DMS114 treated with DMSO at 0.1 percent for 48 hours (cell line): ENCODE results near the gene MPZL3.

Experiments used
- DNase-seq: peaks from one replicate; lab custom pipeline; 2025; ENCODE audit not compliant: unreplicated experiment; lab: John Stamatoyannopoulos, UW

Gene MPZL3, protein sequence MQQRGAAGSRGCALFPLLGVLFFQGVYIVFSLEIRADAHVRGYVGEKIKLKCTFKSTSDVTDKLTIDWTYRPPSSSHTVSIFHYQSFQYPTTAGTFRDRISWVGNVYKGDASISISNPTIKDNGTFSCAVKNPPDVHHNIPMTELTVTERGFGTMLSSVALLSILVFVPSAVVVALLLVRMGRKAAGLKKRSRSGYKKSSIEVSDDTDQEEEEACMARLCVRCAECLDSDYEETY

DNA sequence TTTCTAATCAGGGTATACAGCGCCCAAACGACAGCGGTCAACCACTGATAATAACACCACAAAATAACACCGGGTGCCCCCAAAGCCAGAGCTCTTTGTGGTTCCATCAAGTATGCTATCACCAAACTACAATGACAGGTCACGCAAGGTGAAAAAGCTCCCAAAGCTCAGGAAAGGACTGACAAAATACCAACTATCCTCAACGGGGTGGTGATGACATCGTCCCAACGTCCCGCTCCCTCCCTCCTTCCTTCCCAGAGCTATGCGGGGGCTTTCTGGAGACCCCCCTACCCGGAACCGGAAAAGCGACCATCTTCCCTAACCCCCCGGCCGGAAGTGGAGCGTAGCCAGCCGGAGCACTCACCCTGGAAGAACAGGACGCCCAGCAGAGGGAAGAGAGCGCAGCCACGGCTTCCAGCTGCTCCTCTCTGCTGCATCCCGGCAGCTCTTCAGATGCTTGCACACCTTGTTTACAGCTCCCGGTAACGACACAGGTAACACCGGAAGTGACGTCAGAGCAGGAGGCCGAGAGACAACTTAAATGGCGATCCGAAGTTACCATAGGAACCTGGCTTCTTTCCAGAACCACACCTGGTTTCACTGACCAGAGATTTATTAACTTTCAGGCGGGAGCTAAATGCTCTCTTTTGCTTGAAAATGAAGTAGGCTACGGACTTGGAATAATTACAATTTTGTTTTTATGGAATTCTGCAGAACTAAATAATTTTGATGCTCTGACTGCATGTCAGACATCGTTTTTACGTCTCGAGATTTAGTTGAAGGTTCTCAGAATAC, at the start of gene MPZL3:
TSS of gene MPZL3 (minus strand) at position 508 of the 795 bp plus-strand sequence. CDS start at position 437, 71 bp downstream.
- DNase-seq, result peak; percentile 63

DNA sequence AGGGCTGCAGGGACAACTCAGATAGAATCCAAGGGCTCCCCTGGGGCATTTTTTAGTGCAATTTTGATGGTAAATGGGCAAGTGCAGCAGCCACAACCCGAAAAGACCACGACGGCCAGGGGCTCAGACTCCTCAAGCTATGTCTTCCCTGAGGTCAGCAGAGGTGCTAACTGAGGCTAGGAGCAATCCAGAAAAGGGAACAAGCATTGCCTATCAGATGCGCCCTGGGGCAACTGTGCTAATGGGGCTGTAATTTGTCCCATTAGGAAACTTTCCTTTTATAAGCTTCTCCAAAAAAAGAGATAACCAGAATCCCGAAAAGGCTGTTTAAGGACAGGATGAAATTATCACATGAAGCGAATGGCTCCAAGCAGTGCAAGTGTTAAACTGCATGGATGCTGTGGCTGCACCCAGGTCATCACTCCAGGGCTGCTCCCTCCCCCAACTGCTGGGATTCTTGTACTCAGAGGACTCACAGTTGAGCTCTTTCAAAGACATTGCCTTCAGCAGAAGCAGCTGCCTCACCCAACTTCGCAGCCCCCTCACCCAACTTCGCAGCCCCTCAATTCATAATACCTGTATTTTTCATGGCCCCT, 49.5 kb upstream of the MPZL3 start:
- DNase-seq, result no peak

DNA sequence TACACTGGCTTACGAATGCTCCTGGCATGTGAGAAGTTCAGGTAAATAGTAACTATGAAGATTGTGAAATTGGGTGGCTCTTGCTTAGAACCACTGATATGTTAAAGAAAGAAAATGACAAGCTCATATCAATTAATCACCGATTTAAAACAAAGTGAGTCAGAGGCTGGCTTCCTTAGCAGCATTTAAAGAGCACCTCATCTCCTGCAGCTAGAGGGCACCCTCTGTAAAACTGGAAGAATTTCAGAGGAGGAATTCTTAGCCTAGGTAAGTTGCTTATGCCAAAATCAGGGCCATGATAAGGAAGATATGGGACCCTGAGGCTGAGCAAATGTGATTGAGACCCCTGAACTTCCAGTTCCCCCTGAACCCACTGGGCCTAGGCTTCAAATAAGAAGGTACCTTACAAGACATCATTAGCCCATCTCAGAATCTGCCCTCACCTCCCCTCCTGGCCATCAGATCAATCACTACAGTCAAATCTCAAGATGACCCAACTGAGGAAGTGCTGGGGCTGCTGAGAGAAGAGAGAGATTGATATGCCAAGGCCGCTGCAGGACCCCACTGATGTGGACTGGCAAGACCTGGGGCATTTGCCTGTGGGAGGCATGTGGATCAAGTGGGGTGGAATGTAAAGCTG, 43.8 kb upstream of the MPZL3 start:
- DNase-seq, result no peak

DNA sequence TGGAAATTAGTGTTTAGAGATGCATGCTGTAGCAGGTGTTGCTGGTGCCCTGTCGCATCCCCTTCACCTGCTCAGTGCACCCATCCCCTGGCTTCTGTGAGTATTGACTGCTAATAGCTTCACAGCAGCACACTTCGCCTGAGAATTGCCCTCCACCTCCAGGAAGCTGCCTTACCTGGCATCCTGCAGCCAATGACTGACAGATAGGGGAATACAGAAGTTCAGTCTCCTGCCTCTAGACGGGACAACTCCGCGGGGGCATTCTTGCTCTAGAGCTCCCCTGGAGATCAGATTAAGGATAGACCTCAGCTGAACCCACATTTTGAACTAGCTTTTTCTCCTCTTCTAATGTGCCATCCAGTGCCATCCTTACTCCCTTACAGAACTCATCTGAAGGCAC, 43.0 kb upstream of the MPZL3 start:
- DNase-seq, result no peak

DNA sequence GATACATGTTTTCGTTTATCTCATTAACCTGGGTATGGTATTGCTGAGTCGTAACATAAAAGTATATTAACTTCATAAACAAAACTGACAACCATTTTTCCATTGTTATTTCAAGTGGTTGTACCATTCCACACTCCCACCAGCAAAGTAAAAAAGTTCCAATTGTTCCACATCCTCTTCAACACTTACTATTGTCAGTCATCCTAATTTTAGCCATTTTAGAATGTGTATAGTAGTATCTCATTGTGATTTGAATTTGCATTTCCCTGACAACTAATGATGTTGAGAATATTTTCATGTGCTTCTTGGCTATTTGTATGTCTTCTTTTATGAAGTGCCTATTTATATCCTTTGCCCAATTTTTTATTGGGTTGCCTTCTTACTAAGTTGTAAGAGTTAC, 41.9 kb upstream of the MPZL3 start:
- DNase-seq, result no peak

DNA sequence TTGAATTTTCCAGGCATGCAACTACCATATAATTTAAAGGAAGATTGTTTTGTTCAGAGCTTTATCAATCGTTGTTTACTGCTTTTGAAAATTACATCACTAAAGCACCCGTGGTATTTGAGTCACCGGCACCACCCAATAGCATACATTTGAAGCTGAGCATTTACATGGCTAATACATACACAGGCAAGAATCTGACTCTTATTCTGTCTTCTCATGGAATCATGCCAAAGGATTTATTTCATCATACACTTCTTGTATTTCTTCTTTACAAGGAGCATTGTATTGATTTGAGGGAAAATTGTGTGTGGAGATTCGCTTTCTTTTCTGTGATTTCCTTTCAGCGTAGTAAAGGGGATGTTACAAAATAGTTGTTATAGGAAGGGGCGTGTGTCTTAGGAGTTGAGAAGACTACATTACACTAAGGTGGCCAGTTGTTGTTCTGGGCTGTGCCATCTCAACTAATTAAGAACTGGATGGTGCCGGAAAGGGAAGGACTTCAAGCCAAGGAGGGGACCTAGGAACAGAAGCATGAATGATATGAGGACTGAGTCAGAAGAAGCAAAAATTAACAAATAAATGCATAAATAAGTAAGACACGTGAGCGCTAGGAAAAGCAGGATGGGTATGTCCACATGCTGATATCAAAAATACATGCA, 39.4 kb upstream of the MPZL3 start:
- no peak for DNase-seq

DNA sequence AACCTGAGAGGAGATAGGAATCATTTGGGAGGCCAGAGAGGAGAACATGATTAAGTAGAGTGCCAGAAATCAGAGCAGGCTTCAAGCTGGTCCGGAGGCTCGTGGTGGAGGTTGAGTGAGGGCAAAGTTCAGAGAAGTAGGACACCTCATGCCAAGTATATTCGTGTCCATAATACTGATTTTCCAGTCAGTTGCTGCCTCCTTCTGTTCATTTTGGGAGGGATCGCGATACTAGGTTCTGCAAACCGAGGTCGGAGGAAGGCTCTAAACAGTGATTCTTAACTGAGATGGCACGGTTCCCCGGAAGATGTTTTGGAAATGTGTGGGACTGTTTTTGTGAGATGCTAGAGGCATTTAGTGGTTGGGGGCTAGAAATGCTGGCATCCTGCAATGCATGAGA, 38.8 kb upstream of the MPZL3 start:
- DNase-seq, result no peak

DNA sequence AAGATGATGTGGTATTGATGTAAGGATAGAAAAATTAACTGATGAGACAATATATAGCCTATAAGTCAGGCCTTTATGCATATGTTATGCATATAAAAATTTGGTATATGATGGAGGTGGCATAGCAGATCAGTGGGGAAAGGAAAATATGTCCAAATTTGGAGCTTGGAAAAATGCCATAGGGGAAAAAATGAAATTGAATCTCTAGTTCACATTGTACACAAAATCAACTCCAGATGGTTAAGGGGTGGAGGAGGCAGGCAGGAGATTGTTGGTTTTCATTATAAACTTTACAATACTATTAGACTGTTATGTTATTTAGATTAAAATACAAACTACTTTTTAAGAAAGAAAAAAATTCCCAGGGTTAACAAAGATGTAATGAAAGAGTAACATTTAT, 37.2 kb upstream of the MPZL3 start:
- no peak for DNase-seq

DNA sequence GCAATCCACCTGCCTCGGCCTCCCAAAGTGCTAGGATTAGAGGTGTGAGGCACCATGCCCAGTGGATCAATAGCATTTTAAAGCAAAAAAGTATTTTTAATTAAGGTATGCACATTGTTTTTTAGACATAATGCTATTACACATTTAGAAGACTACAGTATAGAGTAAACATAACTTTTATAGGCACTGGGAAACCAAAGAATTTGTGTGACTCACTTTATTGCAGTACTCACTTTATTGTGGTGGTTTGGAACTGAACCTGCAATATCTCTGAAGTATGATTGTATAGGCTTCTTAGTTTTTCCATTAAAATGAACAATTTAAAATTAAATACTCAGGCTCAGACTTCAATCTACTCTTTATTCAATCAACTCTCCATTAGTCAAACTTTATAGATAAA, 34.8 kb upstream of the MPZL3 start:
- no peak for DNase-seq

DNA sequence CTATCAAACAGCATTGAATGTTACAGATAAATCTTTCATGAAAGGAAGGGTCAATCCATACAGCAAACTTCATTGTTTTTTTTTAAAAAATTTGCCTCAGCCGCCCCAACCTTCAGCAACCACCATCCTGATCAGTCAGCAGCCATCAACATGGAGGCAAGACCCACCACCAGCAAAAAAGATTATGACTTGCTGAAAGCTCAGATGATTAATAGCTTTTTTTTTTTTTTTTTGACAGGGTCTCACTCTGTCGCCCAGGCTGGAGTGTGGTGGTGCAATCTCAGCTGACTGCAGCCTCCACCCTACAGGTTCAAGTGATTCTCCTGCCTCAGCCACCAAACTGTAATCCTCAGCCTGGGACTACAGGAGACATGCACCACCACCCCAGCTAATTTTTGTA, 34.4 kb upstream of the MPZL3 start:
- no peak for DNase-seq

DNA sequence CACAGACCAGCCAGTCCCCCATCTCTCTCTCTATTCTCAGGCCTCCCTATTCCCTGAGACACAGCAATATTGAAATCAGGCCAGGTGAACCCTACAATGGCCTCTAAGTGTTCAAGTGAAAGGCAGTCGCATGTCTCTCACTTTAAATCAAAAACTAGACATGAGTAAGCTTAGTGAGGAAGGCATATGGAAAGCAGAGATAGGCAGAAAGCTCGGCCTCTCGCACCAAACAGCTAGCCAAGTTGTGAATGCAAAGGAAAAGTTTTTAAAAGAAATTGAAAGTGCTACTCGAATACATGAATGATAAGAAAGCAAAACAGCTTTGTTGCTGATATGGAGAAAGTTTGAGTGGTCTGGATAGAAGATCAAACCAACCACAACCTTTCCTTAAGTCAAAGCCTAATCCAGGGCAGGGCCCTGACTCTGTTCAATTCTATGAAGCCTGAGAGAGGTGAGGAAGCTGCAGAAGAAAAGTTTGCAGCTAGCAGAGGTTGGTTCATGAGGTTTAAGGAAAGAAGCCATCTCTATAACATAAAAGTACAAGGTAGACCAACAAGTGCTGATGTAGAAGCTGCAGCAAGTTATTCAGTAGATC, 31.7 kb upstream of the MPZL3 start:
- DNase-seq, result no peak

DNA sequence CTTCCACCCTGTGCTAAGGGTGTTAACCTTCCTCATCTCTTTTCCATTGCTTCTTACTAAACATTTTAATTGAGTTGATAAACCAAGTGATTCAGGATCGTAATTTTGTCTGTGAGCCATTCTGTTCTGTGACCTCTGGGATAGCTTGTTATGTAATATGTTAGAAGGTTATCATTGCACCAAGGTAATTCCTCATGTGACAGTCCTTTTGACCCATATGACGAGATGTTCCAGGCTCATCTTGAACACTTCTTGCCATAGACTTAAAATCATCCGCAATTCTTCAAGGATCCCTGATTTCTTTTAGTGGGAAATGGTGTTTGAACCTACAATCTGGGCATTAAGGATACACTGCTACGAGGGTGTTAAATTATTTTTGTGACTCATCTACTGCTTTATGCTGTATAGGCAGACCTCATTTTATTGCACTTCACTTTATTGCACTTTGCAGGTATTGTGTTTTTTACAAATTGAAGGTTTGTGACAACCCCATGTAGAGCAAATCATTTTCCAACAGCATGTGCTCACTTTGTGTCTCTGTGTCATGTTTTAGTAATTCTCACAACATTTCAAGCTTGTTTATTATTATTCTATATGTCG, 31.0 kb upstream of the MPZL3 start:
- no peak for DNase-seq

DNA sequence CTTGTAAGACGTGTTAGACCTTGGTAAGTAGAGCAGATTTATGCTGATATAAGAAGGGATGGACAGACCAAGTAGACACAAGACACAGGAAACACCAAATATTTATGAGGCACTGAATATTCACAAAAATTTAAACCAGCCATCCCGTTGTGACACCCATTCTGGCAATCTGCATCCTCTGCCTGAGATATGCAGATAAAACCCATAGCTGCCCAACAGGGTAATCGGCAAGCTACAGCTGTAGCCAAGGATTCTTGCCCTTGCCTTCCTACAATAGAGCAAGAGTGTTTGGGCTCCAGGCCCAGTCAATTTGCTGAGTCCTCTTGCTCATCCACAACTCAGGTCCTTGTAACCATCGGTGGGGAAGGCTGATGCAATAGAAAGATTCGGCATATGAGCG, 30.4 kb upstream of the MPZL3 start:
- no peak for DNase-seq

DNA sequence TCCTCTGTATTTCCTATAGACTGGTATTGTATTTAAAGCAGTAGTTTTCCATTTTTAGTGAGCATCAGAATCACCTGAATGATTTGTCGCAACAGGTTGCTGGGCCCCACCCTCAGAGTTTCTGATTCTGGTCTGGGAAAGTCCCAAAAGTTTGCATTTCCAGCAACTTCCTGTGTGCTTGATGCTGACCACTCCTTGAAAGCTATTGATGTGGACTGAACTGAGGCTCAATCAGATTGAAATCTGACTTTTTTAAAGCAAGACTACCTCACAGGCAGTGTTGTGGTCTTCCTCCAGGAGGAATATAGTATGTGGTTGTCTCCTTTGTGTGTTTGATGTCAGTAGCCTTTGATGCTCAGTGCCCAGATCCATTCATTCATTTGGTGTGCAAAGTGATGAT, 29.1 kb upstream of the MPZL3 start:
- DNase-seq, result no peak

DNA sequence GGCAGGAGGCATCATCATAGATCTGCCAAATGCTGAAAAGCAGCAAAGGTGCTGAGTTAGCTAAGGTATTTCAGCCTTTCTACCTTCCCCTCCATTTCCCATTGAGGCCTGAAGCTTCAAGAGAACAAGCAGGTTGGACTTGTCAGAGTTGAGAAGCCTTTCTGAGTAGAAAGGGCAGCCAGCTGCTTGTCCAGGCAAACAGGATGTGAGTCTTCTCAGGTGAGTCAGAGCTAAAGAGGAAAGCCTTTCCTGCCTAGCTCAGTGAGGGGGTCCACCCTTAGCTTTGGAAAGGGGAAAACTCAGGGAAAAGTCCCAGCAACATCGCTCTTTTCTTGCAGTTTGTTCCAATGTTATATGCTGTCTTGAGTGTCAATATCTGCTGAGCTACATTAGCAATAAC, 25.1 kb upstream of the MPZL3 start:
- no peak for DNase-seq

DNA sequence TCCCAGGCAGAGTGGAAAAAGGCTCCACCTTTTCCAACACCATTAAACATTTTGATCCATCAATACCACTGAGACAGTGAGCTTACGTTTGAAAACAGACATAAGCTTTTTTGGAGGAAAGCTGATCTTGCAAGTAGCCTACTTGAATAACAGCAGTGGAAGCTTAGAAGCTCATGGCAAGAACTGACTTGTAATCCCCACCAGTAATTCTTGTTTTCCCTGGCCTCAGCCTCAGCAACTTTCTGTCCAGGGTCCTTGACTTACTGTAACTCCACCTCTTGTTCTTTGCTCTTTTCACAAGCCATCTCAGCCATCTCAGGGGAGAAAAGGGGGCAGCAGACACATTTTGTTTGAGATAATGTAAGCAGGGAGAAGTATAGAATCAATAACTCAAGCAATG, 24.3 kb upstream of the MPZL3 start:
- DNase-seq, result no peak

DNA sequence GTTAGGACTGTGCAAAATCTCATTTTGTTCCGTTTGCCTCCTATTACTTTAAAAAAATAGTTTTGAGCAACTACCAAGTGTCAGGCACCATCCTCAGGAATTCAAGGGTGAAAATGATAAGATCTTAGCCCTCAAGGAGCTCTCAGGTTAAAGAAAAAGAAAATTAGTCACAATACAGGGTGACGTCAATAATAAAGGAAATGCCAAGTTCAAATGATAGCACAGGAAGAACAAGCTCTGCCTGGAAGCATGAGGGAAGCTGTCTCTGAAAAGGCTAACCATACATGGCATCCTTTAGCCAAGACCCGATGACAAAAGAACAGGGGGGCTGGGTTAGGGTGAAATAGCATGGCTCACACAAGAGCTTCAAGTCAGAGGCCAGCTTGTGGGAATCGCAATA, 23.0 kb upstream of the MPZL3 start:
- no peak for DNase-seq

DNA sequence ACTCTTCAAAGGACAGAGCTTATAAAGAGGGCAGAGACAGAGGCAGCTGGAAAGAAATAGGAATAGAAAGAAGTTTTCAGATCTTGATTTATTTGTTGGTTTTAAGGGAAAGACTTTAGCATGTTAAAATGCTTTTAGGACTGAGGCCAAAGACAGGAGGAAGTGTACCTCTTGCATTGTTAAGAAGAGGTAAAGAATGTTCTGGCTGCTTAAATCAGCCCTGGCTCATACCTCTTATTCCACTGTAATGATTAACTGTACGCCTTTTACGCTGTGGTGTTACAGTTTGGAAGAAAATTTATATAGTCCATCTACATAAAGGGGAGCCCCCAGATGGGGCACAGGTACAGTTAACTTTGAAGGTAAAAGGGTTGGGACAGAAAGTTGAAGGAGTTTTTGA, 22.0 kb upstream of the MPZL3 start:
- no peak for DNase-seq

DNA sequence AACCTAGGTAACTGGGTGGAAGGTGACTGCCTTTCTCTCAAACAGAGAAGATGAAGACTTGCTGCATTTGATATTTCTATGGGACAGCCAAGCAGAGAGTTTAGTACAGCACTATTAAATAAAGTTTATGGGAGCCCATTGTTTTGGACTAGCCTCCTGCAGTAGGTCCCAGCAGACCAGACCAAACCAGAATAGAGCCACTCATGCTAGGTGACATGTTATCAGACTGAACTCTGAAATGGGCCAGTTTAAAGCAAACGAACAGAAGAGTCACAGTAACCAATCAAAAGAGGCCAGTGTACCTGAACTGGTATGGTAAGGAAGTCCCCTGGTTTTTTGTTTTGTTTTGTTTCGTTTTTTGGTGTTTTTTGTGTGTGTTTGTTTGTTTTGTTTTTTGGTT, 19.8 kb upstream of the MPZL3 start:
- DNase-seq, result no peak

DNA sequence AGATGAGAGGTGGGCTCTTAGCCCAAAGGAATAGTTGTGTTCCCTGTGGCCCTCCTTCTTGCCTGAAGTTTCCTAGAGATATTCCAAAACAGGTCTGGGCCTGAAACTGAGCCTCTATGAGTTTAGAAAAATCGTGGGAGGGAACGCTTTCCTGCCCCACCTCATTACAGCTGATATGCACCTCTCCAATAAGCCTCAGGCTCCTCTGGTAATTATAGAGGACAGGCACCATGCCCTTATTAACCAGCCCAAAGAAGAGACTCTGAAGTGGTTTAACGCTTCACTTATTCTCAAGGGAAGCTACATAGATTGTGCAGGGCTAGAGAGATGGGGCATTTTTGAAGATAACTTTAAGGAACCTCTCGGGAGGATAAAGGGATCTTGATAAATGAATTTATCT, 15.3 kb upstream of the MPZL3 start:
- DNase-seq, result no peak

DNA sequence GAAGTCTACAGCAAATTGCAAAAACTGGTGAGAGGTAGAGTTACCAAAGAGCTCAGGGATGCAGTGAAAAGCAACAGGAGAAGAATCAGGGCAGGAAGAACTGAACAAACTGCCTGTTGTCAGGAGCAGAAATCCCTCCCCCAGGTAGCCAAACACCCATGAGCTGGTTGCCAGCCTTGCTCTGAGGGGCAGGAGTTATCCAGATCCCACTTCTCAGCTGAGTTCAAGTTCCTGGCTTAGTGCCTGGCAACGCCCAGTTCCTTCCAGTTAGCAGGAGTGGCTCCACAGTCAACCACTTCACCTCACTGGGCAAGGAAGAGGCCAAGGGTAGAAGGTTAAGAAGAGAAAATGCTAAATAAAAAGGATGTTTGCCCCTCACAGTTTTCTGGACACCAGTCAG, 13.8 kb upstream of the MPZL3 start:
- no peak for DNase-seq
